C4-2B (cell line): Measurements from ENCODE around the gene PARD3.

Experiments used
- CTCF ChIP-seq: fragments of 450-650 bp; conservative IDR thresholded peaks from 2 replicates; pipeline ENCODE4 v1.5.1; 2017; ENCODE audit warnings: mild to moderate bottlenecking
- ZFX ChIP-seq: fragments of 450-650 bp; IDR thresholded peaks from 2 replicates; pipeline ENCODE4 v1.6.1; 2017

- no peak for TF ChIP-seq CTCF
- TF ChIP-seq ZFX = no peak
These were observed 23.1 kb downstream of the PARD3 start for GRCh38 chr10:34791947-34792346.
